ENCODE data around the gene SPARCL1. TPM values are rescaled to one million over a fixed set of nuclear protein-coding genes. Genes with fewer than 3 reads are reported as not detected.

The SPARCL1 gene
- total and polyA plus RNA-seq, 10 of the 15 experiments (the other 5 are each of a cell fraction or from before 2014, with no cell fraction given), result 0.10 to 1.1 TPM; not detected in 8

DNA sequence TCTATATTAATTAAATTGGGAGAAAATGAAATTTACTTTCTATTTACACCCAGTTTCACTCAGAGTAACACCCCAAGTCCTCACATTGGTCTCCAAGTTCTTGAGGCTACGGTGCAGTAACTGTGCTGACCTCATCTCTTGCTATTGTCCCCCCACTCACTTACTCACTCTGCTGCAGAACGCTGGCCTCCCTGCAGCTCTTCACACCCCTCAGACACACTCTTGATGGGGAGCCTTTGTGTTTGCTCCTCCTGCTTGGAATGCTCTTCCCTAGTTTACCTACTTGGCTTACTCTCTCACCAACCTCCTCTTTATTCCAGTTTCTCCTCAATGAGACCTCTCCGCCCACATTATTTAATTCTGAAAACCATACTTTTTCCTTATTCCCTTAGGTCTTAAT lies 22.2 kb upstream of the SPARCL1 start (continued):
- TF ChIP-seq, protein P1, sequence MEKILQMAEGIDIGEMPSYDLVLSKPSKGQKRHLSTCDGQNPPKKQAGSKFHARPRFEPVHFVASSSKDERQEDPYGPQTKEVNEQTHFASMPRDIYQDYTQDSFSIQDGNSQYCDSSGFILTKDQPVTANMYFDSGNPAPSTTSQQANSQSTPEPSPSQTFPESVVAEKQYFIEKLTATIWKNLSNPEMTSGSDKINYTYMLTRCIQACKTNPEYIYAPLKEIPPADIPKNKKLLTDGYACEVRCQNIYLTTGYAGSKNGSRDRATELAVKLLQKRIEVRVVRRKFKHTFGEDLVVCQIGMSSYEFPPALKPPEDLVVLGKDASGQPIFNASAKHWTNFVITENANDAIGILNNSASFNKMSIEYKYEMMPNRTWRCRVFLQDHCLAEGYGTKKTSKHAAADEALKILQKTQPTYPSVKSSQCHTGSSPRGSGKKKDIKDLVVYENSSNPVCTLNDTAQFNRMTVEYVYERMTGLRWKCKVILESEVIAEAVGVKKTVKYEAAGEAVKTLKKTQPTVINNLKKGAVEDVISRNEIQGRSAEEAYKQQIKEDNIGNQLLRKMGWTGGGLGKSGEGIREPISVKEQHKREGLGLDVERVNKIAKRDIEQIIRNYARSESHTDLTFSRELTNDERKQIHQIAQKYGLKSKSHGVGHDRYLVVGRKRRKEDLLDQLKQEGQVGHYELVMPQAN (conservative IDR thresholded peaks at IDR 0.05), result no peak

DNA sequence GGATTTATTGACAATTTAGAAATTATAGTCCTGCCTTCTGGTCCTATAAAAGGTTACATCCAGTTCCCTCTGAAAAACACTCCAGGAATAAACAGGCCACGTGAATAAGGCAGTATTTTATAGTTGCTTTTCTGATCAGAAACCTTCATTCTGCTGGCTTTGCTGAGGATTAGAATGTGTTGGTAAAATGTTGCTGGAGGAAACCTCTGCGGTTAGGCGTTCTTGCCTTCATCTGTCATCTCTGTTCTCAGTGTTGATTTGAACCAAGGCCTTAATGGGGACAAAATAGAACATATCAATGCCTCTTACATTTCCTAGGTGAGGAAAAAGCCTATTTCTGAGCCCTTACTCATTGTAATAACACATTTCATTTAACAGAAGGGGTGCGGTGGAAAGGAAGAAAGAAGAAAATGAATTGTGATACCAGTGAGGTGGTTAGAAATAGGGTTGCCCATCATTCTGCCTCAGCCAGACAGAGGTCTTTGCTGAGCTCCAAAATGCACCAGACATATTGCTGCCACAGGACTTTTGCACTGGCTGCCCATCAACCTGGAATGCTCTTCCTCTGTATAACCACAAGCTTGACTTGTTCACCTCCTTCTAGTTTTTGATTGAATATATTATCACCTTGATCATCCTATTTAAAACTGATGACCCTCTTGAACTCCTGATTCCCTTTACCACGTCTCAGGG lies 18.0 kb upstream of the SPARCL1 start:
- H2AFZ ChIP-seq (ENCODE audit: control insufficient read depth, low read depth, low read length), result no peak overlapping the region
- H3K9me3 ChIP-seq (replicated peaks; ENCODE audit: control insufficient read depth, insufficient read depth, low read length), result no peaks in the 10 kb centered on the region
- H3K4me2 ChIP-seq (ENCODE audit: control insufficient read depth, insufficient read depth), result no peak overlapping the region
- no TSS peak for BruUV-seq (replicated peaks)
- no peak overlapping the region for H3K9ac ChIP-seq (ENCODE audit: control insufficient read depth, insufficient read depth, low read length)
- DNase-seq (ENCODE audit: low read depth, low spot score) (no peak), FAIRE-seq (no peak), ATAC-seq (no peak)
- 39% methylated on average over 5 of the region's 5 CpGs for WGBS (ENCODE audit: insufficient coverage, insufficient replicate concordance, low lambda C conversion rate, missing lambda C conversion rate)
- H3K27me3 ChIP-seq (replicated peaks in 1 of 2; ENCODE audit: control insufficient read depth in 2 of 2, insufficient read depth in 2 of 2, low read length in 1 of 2), result no peaks in the 10 kb centered on the region; a peak in 1 of 4 replicates
- RAD21 ChIA-PET (ENCODE audit: unreplicated experiment), result no interaction called here
- intact Hi-C loops (cut with micrococcal nuclease; ENCODE audit: unreplicated experiment), result no loop called here
- H3K36me3 ChIP-seq (ENCODE audit: control insufficient read depth in 2 of 2, insufficient read depth in 2 of 2, low read length in 1 of 2), result no peaks in the 10 kb centered on the region
- H3K27ac ChIP-seq (ENCODE audit: control insufficient read depth, insufficient read depth), result no peak overlapping the region
- CTCF ChIA-PET, result no interaction called here
- SMC1A ChIA-PET (ENCODE audit: uncharacterized antibody, unreplicated experiment), result no interaction called here
- in situ Hi-C loops (cut with MboI), result no loop called here
- no peaks in the 10 kb centered on the region for H4K20me1 ChIP-seq (ENCODE audit: control insufficient read depth, insufficient read depth)
- H3K79me2 ChIP-seq (ENCODE audit: control insufficient read depth, insufficient read depth, low read length), result no peaks in the 10 kb centered on the region
- H3K4me1 ChIP-seq (ENCODE audit: control insufficient read depth, insufficient read depth, low read length), result no peaks in the 10 kb centered on the region
- no peak overlapping the region for H3K4me3 ChIP-seq
- TF ChIP-seq, protein P2, sequence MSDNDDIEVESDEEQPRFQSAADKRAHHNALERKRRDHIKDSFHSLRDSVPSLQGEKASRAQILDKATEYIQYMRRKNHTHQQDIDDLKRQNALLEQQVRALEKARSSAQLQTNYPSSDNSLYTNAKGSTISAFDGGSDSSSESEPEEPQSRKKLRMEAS (IDR thresholded peaks at IDR 0.05; ENCODE audit: low read depth, low read length), result no peak
- TF ChIP-seq SREBF1 (IDR thresholded peaks at IDR 0.05; ENCODE audit: low read length) (no peak), FOS (IDR thresholded peaks at IDR 0.05; ENCODE audit: borderline replicate concordance, extremely low read depth, insufficient read length) (no peak), CBX3 (IDR thresholded peaks at IDR 0.05; ENCODE audit: borderline replicate concordance, low read depth) (no peak), TBL1XR1 (IDR thresholded peaks at IDR 0.05; ENCODE audit: low read depth, low read length) (no peak), NFYA (IDR thresholded peaks at IDR 0.05; ENCODE audit: borderline replicate concordance, low read depth, low read length) (no peak), ATF7 (IDR thresholded peaks at IDR 0.05; ENCODE audit: low read depth) (no peak), DPF2 (IDR thresholded peaks at IDR 0.05) (no peak), ESRRA (IDR thresholded peaks at IDR 0.05; ENCODE audit: low read length) (no peak)
- TF ChIP-seq, protein P3, sequence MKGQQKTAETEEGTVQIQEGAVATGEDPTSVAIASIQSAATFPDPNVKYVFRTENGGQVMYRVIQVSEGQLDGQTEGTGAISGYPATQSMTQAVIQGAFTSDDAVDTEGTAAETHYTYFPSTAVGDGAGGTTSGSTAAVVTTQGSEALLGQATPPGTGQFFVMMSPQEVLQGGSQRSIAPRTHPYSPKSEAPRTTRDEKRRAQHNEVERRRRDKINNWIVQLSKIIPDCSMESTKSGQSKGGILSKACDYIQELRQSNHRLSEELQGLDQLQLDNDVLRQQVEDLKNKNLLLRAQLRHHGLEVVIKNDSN (IDR thresholded peaks at IDR 0.05; ENCODE audit: borderline replicate concordance, extremely low read length, insufficient read depth, low read depth, low read length), result no peak
- POLR2A ChIA-PET, result no interaction called here

All from GM12878 (cell line).